Measurements from ENCODE around the gene RNASE8.

The RNASE8 gene

DNA sequence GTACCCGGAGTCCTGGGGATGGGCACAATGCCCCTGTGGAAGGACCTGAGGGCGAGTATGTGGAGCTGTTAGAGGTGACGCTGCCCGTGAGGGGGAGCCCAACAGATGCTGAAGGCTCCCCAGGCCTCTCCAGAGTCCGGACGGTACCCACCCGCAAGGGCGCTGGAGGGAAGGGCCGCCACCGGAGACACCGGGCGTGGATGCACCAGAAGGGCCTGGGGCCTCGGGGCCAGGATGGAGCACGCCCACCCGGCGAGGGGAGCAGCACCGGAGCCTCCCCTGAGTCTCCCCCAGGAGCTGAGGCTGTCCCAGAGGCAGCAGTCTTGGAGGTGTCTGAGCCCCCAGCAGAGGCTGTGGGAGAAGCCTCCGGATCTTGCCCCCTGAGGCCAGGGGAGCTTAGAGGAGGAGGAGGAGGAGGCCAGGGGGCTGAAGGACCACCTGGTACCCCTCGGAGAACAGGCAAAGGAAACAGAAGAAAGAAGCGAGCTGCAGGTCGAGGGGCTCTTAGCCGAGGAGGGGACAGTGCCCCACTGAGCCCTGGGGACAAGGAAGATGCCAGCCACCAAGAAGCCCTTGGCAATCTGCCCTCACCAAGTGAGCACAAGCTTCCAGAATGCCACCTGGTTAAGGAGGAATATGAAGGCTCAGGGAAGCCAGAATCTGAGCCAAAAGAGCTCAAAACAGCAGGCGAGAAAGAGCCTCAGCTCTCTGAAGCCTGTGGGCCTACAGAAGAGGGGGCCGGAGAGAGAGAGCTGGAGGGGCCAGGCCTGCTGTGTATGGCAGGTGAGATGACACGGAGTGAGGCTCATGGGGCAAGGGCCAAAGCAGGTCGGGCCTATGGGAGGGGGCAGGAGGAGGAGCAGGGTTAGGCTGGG is 17.0 kb downstream of the RNASE8 start:
- DNase-seq, result no peak

DNA sequence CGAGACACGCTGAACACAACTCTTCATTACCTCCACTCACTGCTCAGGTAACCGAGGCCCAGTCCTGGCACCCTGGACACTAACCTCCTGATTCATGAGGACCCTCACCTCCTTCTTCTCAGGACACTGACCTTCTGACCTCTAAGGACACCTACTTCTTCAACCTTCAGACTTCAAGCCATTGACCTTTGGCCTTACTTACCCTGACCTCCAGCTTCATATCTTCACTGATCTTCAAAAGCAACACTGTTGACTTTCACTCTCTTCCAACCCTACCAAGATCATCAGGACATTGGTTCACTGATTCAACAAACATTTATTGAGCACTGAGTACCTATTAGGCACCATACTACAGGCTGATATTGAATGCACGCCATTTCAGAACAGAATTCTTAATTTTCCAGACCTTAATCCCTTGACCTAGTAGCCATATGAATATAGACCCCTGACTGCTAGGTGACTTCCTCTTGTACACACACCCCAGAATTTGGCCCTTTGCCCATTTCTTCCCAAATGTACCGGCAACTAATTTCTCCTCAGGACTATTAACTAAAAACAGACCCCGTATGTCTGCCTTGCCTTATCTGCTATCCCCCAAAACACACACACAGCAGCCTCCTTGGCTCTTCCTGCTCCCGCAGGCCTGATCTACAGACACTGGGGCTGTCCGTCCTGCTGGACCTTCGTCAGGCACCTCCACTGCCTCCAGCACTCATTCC is 18.3 kb downstream of the RNASE8 start:
- DNase-seq, result no peak

DNA sequence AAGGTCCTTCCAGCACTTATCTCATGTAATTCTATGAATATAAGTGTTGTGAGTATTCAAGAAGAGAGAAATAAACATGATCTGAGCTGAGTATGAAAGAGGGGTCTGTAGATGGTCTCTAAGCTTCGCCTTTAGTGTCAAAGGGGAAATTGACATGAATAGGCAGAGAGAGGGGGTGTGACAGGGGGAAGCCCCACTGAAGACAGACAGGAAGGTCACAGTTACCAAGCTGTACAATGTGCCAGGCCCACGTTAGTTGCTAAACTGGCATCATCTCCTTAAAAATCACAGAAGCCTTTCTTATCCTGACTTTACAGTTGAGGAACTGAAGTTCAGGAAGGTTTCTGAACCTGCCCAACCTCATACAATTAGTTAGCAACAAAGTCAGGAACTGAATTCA is 20.1 kb downstream of the RNASE8 start:
- no peak for DNase-seq

DNA sequence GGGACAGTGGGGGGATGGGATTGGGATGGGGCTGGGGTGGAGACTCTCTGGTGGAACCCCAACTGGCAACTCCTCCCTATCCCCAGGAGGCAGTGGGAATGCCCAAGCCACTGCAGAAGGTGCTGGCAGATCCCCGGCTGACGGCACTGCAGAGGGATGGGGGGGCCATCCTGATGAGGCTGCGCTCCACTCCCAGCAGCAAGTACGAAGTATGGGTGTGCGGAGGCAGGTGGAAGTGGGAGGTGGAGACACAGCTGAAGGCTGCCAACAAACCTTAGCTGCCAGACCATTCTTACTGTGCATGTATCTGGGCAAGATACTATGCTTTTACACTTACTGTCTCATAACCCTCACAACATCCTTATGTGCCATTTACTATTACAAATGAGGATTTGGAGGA is 20.7 kb downstream of the RNASE8 start:
- DNase-seq, result no peak

DNA sequence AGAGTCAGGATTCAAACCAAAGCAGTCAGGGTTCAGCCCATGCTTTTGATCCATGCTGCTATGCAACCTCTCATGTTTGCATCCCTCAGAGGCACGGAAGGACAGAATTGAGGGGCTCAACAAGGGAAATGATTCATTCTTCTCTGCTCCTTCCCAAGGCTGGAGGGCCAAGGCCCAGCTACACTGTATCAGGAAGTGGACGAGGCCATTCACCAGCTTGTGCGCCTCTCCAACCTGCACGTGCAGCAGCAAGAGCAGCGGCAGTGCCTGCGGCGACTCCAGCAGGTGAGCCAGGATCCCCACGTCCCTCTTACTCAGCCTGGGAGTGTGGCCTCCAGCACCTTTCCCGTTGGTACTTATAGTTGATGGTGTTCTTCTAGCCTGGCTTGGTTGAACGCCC is 21.1 kb downstream of the RNASE8 start:
- no peak for DNase-seq

DNA sequence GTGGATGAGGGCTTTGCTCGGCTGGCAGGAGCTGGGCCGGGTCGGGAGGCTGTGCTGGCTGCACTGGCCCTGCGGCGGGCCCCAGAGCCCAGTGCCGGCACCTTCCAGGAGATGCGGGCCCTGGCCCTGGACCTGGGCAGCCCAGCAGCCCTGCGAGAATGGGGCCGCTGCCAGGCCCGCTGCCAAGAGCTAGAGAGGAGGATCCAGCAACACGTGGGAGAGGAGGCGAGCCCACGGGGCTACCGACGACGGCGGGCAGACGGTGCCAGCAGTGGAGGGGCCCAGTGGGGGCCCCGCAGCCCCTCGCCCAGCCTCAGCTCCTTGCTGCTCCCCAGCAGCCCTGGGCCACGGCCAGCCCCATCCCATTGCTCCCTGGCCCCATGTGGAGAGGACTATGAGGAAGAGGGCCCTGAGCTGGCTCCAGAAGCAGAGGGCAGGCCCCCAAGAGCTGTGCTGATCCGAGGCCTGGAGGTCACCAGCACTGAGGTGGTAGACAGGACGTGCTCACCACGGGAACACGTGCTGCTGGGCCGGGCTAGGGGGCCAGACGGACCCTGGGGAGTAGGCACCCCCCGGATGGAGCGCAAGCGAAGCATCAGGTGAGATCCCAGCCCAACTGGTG is 24.0 kb downstream of the RNASE8 start:
- no peak for DNase-seq

DNA sequence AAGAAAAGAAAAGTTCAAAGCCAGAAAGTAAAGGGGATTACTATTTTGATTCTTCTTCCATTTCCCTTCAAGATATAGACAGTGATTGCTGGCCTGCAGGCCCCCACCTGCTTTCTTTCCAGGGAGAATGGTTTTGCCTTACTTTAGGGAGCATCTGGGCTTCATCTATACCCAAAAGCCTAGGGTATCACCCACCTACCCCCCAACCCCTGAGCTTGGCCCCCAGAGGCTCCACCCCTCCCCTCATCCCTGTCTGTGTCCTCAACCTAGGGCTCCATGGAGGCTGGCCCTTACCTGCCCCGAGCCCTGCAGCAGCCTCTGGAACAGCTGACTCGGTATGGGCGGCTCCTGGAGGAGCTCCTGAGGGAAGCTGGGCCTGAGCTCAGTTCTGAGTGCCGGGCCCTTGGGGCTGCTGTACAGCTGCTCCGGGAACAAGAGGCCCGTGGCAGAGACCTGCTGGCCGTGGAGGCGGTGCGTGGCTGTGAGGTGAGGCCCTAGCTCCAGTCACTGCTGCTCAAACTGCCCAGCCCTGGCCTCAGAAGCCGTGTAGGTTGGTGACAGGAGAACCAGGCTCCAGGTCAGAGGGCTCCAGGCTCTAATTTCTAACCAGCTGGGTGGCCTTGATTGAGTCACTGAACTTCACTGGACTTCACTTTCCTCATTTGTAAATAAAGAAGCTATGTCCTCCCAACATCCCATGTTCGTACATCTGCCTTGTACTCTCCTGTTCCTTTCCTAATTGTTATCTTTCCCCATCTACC is 26.1 kb downstream of the RNASE8 start:
- DNase-seq, result no peak

DNA sequence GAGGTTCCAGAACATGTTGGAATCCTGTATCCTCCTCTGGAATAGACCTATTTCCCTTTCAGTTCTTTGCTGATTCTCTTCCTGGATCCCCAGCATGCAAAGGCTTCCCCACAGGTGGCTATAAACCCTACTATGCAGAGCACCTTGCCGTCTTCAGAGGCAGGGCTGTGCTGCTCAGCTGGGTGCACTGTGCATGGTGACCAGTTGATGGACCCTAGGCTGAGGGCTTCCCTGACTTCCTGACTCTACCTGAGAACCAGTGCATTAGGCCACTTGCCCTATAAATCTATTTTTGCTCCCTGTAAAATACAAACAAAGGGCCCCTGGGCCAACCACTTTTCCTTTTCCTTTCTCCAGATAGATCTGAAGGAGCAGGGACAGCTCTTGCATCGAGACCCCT is 26.8 kb downstream of the RNASE8 start:
- no peak for DNase-seq

DNA sequence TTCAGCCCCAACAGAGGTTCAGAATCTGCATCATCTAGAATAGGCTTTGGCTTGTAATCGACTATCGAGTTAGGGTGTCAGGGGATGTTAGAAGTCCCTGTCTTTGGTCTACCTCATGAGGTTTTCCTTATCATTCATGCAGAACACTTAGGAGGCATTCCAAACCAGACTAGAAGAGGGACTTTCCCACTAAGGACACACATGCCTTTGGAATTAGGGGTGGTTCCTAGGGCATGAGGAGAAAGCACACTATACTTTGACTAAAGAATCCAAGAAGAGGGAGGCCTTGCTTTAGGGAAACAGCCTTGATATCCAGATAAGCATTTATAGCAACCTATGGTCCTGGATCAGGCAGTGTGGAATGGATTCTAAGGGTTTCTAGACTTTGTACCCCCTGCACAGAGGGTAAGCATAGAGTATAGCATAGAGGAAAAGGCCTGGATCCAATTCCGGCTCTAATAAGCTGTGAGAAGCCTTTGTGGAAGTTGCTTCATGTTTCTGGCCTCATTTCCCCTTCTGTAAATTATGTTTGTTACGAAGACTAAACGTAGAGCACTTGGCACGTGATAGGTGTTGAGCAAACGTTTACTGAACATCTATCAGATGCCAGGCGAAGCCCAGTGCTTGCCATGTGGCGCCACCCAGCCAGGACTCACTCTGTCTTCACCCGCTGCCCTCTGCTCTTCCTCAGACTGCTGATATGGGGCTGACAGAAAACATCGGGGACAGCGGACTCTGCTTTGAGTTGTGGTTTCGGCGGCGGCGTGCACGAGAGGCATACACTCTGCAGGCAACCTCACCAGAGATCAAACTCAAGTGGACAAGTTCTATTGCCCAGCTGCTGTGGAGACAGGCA is 27.6 kb downstream of the RNASE8 start:
- no peak for DNase-seq

DNA sequence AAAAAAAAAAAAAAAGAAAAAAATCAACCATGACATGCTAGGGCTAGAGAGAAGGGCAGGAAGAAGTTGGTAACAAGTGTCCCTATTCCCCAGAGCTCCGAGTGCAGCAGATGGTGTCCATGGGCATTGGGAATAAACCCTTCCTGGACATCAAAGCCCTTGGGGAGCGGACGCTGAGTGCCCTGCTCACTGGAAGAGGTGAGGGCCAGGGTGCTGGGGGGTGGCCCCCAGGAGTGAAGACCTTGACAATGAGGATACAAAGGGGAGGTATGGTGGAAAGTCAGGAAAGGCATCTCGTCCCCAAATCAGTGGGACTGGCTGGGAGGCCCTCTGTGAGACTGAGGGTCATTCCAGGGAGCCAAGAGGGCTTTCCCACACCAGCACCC is 29.3 kb downstream of the RNASE8 start:
- no peak for DNase-seq

DNA sequence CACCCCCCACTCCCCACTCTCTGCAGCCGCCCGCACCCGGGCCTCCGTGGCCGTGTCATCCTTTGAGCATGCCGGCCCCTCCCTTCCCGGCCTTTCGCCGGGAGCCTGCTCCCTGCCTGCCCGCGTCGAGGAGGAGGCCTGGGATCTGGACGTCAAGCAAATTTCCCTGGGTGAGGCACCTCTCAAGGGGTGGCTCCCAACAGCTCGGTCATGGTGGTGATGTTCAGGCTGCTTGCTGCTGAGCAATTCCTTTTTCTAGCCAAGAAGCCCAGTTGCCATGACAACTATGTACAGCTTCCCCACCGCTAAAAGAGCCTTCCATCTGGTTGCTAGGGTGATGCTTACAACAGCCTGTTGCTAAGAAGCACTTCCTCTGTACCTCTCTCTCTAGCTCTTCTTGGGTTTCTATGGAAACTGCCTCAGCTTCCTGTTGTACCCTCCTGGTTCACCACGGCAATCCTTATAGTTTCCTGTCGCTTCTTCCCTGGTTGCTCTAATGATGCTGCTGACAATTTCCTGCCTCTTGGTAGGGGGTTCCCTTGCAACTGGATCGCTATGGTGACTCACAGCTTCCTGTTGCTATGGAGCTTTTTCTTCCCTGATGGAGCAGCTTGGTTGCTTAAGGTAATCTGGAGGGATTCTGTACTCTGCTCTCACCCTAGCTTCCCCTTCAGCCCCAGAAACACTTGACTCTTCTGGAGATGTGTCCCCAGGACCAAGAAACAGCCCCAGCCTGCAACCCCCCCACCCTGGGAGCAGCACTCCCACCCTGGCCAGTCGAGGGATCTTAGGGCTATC is 29.9 kb downstream of the RNASE8 start:
- DNase-seq, result no peak

DNA sequence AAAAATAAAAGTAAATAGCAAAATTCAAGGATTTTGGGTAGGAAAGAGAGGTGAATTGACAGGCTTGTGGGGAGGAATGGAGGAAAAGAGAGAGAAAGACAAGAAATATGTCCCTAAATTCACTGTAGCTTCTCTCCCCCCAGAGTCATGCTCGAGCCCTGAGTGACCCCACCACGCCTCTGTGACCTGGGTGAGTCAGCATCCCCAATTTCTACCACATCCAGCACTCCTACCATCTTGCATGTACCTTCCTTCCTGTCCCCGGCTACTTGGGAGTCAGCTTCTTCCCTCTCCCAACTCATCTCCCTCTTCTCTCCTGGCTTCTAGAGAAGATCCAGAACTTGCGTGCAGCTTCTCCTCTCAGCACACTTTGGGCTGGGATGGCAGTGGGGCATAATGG is 31.1 kb downstream of the RNASE8 start:
- no peak for DNase-seq

DNA sequence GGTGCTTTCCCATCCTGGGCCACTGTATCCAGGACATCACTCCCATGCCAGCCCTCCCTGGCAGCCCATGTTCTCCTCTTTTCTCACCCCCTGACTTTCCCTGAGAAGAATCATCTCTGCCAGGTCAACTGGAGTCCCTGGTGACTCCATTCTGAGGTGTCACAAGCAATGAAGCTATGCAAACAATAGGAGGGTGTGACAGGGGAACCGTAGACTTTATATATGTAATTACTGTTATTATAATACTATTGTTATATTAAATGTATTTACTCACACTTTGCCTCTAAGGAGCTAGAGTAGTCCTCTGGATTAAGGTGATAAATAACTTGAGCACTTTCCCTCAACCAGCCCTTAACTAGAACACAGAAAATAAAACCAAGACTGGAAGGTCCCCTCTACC is 31.6 kb downstream of the RNASE8 start:
- DNase-seq, result no peak

DNA sequence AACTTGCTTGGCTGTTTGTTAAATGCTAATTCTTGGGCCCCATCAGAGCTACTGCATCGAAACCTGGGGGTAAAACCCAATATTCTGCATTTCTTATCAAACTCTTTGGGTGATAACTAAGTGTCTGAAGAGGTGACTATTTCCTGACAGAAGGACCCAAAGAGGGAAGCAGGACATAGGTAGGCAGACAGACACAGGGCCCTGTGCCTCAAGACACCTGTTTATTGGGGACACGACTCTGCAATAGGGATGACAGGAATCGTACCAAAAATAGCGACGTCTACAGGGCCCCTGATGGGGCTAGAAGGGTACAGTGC is 32.2 kb downstream of the RNASE8 start:
- no peak for DNase-seq

DNA sequence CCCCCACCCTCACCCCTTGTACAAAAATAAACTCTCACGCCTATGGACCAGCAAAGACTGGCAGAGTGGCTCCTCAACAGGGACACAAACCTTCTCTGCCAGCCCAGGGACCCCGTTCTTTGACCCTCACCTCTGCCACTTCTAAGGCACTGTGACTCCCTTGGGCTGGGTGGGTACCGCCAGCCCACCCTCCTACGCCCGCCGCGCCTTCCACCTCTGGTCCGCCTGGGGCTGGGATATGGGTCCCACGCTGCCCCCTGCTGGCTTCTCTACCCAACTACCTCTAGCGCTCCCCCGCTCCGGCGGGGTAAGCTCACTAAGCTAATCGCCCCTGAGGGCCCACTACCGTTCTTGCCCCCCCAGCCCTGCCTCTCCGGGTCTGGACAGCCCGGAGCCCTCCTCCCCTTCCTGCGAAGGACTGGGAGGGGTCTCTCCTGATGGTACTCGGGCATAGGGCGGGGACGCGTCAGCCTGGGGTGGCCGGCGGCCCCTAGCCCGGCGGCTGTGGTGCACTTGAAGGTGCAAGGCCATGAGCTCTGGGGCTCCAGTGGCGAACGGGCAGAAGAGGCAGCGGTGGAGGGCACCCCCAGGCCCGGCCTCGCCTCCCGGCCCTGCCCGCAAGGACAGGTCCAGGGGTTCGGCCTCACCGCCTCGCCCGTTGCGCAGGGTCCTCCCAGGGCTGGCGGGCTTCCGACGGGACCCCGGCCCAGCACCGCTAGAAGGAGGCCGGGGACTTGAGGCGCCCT is 32.7 kb downstream of the RNASE8 start:
- no peak for DNase-seq

DNA sequence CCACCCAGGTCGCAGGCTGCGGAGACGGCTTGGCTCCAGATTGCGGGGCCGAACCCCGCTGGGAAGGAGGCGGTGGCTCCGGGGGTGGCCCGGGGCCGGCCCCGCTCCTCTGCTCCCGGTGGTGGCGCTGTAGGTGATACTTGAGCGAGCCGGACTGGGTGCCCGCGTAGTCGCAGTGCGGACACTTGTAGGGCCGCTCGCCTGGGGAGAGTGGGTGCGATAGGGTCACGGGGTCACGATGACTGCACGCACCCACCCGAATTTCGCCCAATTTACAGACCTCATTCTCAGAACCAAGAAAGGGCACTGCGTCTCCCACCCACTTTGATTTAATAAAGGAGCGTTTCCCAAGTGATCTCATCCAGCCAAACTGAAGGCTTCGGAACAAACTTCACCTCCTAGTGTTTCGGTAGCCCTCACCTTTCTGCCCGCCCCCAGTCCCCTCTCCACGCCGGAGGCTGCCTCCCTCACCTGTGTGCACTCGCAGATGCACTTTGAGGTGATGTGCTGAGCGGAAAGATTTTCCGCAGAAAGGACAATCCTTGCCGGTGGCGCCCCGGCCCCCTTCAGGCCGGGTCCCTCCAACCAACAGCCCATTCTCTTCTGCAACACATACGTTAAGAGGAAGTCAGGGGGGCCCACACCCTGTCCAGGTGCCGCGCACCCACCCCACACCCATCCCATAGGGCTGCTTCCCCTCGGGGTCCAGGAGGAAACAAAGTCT is 33.5 kb downstream of the RNASE8 start:
- DNase-seq, result no peak

DNA sequence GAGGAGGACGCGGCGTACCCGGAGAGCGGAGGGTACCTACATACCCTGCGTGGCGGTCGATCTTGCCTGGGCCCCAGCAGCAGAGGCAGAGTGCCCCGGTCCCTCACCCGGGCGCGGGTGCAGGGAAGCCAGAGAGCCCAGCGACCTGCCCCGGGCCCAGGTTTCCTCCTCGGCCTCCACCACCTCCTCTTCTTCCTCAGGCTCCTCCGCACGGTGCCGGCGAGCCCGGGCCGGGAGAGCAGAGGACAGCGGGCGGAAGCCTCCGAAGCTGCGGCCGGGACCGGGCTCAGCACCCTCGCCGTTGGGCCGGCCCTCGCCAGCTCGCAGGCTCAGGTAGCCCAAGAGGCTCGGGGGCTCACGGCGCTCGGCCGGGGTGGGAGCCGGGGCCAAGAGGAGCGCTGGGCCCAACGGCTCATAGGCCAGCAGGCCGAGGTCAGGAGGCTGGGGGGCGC is 34.2 kb downstream of the RNASE8 start:
- no peak for DNase-seq

DNA sequence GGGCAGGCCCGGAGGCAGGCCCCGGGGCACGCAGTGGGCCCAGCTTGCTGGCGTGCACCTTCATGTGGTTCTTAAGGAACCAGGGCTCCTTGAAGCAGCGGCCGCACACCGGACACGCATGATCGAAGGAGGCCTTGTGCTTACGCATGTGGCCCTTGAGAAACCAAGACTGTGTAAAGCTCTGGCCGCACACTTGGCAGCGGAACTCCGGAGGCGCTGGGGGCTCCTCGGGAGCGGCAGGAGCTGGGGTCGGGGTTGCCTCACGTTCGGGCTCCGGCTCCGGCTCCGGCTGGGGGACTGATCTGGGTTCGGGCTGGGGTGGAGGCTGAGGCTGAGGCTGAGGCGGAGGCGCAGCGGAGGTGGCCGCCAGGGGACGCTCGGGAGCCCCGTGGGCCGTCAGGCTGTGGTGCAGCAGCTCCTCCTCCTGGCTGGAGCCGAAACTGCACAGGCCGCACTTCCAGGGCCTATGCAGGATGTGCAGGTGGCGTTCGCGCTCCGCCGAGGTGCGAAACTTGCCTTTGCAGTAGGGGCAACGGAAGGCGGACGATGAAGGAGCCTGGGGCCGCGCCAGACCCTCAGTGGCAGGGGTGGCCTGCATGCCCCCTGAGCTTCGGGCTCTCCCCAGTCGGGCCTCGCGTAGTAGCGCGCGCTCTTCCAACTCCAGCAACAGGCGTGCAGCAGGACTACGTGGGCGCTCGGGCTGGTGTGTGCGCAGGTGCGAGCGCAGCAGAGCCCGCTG is 34.8 kb downstream of the RNASE8 start:
- DNase-seq, result no peak

DNA sequence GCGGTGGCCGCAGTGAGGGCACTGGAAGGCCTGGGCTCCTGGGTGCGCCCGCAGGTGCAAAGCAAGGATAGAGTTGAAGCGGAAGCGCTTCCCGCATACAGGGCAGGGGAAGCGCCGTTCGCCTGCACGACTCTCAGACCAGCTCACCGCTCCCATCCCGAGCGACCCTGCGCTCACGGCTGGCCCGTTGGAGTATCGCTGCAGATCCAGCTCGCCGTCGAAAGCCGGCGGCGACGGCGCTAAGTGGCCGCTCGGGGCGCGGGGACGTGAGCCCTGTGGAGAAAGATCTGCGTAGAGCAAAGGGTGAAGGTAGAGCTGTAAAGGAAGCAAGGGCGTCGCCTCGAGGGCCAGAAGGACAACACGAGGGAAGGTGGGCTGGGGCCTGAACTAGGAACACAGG is 35.4 kb downstream of the RNASE8 start:
- no peak for DNase-seq
